Left renal pelvis (tissue), 4 donors: ENCODE data around the gene CARS1. TPM values are rescaled to one million over a fixed set of nuclear protein-coding genes. Genes with fewer than 3 reads are reported as not detected.
A peak's percentile ranks its signal among the peaks of the same experiment; 100 is the strongest.

Experiments used
- DNase-seq, 4 donors: peaks; one replicate each; pipeline ENCODE4 v3.0.0-alpha.2; 2013; ENCODE audit warnings: low read depth in 4 of 4, low spot score in 3 of 4
- polyA plus RNA-seq, 4 donors: library from polyadenylated mRNA; unstranded; fragments of 120-200 nt; gene quantifications; one replicate each; pipeline ENCODE4 v1.2.1, GENCODE V29; 2013; ENCODE audit not compliant: insufficient read length in 4 of 4

CARS1 gene
- polyA plus RNA-seq, 4 donors, result 23.5 to 29.0 (median 24.3) TPM

GRCh38 chr11:2995893-2996554 lies 61.2 kb downstream of the CARS1 start:
- DNase-seq, result no peak

DNA sequence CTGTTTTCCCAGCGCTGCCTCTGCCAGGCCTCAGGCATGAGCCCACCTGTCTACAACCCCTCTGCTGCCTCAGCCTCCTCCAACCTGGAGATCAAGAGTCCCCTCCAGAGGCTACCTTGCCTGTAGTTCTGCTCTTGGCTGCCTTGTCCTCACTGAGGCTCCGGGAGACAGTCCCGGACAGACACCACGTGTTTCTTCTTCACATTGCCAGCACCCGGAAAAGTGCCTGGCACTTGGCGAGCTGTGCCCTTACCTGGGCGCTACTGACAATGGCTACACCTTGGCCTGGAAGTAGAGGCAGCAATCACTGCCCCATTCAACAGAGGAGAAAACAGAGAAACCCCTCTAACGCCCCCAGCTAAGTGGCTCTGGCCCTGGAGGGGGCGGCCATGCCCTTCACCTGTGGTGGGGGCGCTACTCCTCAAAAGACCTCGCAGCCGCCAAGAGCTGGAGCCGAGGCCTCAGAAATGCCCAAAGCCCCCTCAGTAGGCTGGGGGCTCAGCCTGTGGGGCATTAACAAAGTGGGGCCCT lies 62.1 kb downstream of the CARS1 start:
- no peak for DNase-seq

DNA sequence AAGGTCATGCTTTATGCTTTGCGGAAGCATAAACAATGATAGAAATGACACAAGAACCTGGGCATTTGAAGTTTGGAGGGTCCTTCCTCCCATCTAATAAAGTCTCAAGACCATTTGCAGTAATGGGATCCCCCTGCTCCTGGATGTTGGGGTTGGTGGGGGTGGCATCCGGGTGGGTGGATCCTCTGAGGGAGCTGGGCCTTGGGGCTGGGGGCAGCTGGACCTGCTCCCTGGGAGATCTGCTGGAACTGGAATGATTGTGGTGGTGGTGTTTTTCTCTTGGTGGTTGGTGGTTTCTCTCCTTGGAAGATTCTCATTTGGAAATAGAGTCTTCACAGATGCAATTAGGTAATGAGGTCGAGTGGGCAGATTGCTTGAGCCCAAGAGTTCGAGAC lies 62.9 kb downstream of the CARS1 start:
- no peak for DNase-seq

DNA sequence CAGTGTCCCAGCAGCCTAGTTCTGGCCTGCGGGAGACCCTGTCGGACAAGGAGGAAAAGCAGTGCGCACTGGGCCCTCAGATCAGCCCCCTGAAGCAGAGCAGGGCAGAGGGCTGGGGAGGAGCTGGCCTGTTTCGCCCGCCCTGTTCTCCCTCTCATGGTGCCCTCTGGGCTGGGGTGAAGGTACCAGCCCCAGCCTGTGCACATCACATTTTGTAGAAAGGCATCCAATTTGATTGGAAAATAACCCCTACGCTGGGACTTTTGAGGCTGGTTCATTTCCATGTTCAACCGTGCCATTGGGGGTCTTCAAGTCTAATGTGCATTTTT lies 64.3 kb downstream of the CARS1 start:
- DNase-seq, result no peak

- DNase-seq, result peak; percentile 91 to 95 (median 94)
These were observed 64.8 kb downstream of the CARS1 start, which contains the start of gene NAP1L4 for GRCh38 chr11:2992234-2992996. TSS of gene NAP1L4 (minus strand) at chr11:2992329. CDS start at chr11:2979220, 13,109 bp downstream.

GRCh38 chr11:2991452-2992233 lies 65.6 kb downstream of the CARS1 start:
- peak in 2 of 4 donors; percentile 21 to 26 for DNase-seq

GRCh38 chr11:2990617-2991451 lies 66.4 kb downstream of the CARS1 start:
- no peak for DNase-seq

DNA sequence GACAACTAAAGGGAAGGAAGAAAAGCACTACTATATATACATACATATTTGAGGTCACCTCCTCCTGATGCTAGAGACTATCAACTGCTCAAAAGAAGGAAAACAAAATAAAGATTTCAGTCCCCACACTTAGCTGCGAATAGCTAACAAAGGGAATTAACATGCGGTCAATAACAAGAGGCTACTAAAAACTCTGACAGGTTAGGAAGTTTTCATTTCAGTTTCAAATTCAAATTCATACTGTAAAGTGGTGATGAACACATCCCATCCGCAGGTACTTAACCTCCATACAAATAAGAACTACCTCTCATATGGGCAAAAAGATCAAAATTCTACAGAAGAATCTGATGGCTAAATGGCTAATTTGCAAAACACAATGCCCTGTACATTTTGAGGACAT lies 67.7 kb downstream of the CARS1 start:
- no peak for DNase-seq

DNA sequence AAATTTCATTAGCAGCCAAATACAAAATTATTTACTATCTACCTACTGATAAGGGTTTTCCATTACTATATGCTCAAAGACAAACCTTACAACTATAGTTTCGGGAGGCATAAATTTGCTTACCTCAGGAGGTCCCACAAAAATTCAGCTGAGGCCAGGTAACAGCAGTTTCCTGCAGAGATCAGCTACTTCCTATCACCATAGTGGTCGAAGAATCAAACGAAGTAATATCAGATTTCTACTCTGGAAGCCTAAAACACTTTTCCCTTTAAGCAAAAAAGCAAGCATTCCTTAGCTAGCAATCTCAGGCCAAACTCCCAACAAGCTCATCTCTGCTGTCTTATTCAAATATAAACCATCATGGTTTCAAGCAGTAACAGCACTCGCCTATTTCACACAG lies 68.2 kb downstream of the CARS1 start:
- no peak for DNase-seq

DNA sequence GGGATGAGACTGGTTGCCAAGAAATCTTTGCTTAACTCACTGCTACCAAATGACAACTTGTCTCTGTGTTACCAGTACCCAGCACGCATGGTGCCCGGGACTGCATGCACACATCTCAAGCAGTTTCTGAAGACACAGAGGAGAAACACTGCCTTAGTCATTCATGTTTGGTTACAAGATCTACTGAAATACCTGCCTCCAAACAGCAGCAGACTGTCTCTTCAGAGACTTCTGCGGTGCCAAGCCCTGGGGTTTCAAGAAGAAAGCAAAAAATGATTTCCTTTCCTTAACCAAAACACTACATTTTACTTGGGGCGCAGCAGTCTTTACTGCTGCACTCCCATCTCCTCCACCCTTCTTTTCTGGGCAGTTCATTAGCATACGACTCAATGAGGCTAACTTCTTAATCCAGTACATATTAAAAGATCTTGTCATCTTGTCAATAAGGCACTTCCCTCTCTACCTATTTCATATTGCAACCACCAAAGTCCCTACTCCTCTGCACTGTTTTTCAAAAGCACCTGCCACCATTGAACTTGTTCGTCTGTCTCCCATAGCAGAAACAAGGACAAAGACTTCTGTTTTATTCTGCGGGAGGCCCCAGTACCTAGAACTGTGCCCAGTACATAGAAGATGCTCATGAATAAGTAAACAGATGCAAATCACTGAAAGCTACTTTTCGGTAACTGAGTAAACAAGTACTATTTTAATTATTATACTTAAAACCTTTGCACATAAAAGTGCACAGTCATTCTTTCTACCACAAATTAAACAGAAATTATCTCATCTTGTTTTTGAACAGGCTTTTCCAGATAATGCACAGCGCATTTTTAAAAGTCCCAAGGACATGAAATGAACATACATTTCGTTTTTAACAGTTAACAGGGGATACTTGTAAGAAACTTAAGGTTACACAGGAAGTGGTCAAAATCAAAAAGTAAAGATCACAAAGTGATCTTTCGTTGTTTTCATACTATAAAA lies 69.1 kb downstream of the CARS1 start:
- DNase-seq, result no peak

- DNase-seq, result no peak
These were observed 73.3 kb downstream of the CARS1 start for GRCh38 chr11:2983908-2984307.

GRCh38 chr11:2982214-2982613 lies 75.0 kb downstream of the CARS1 start:
- DNase-seq, result no peak

GRCh38 chr11:2981130-2981529 lies 76.1 kb downstream of the CARS1 start:
- no peak for DNase-seq

GRCh38 chr11:2980168-2980840 lies 76.9 kb downstream of the CARS1 start:
- no peak for DNase-seq

- DNase-seq, result no peak
These were observed 80.1 kb downstream of the CARS1 start for GRCh38 chr11:2977113-2977512.

DNA sequence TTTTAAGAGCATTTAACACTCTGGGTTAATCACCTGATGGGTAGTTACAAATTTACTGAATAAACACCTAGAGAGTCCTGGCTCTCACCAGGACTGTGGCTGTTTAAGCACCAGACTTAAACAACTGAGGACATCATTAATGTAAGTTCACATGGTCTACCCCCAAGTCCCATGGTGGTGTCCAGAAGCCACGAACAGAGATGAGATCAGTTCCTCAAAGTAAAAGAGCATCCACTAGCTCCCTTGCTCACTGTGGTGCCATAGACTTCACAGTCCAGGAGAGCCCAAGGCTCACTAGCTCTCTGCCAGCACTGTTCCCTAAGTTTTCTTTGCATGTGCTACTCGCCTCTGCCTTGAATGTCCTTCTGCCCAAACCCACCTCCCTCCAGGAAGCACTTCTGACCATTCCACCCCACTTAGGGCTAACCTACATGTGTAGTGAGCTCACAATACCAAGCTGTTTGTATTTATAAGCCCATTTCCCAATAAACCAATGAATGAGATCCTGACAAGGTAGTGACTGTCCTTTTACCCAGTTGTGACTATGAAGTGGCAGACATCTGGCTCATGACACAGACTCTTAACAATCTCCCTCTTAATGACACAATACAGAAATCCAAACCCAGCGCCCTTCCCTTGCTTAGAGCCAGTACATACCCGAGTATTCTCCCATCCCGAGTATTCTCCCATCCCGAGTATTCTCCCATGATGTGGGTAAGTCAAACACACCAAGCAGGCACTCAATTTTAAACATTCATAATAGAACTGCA lies 80.7 kb downstream of the CARS1 start:
- DNase-seq, result no peak

DNA sequence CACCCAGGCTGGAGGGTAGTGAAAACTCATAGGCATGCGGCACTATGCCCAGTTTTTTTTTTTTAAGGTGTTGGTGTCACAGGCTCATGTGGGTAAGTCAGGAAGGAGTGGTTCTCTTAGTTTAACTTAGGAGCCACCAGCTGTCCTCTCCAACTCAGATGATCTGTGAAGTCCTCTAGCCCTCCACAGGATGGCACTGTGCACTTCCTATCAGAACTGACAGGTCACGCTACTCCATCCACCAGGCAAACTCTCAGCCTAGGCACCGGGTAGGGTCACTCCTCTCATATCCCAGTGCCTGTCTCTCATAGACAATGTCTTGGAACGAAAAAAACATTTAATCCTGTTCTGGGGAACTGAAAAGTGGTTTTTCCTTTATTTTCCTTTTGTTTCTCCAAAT lies 81.6 kb downstream of the CARS1 start:
- DNase-seq, result no peak

GRCh38 chr11:2974272-2974671 lies 83.0 kb downstream of the CARS1 start:
- DNase-seq, result no peak
